HepG2 (cell line): Measurements from ENCODE around the gene RIPOR3. TPM values are rescaled to one million over a fixed set of nuclear protein-coding genes. Genes with fewer than 3 reads are reported as not detected.

ENCODE experiments used
- ATAD3A ChIP-seq: sonication (generic); formaldehyde crosslinking; IDR thresholded peaks from 2 replicates; pipeline ENCODE4 v1.4.0; 2020; ENCODE audit warnings: missing genetic modification reagents
- FOXA1 ChIP-seq, 2 experiments: fragments of 450-650 bp in 1 of 2; sonication (generic) in 1 of 2; formaldehyde crosslinking in 1 of 2; IDR thresholded peaks; 2 replicates each; pipeline versions ENCODE4 v1.4.0 to v1.6.1; 2016 to 2020; ENCODE audit warnings: missing genetic modification reagents in 1 of 2
- HNRNPUL1 ChIP-seq: fragments of 200-400 bp; formaldehyde crosslinking; IDR thresholded peaks from 2 replicates; pipeline ENCODE4 v1.6.1; 2017; ENCODE audit warnings: low read depth, mild to moderate bottlenecking, low read length, moderate library complexity
- NRL ChIP-seq: sonication (generic); formaldehyde crosslinking; IDR thresholded peaks from 2 replicates; pipeline ENCODE4 v1.5.0; 2020; ENCODE audit warnings: missing genetic modification reagents, mild to moderate bottlenecking, moderate library complexity, borderline replicate concordance
- RNF219 ChIP-seq: sonication (generic); formaldehyde crosslinking; IDR thresholded peaks from 2 replicates; pipeline ENCODE4 v1.5.0; 2020; ENCODE audit warnings: mild to moderate bottlenecking, missing genetic modification reagents
- SCMH1 ChIP-seq: sonication (generic); formaldehyde crosslinking; IDR thresholded peaks from 2 replicates; pipeline ENCODE4 v1.9.0; 2021; ENCODE audit warnings: missing genetic modification reagents, mild to moderate bottlenecking, borderline replicate concordance
- SNAPC2 ChIP-seq: sonication (generic); formaldehyde crosslinking; IDR thresholded peaks from 2 replicates; pipeline ENCODE4 v1.8.1; 2022; ENCODE audit warnings: mild to moderate bottlenecking, missing genetic modification reagents
- SP2 ChIP-seq: sonication (generic); formaldehyde crosslinking; IDR thresholded peaks from 2 replicates; pipeline ENCODE4 v1.5.1; 2020; ENCODE audit warnings: mild to moderate bottlenecking, missing genetic modification reagents
- TCF12 ChIP-seq, 2 experiments: fragments of 450-650 bp in 1 of 2; sonication (generic) in 1 of 2; formaldehyde crosslinking in 1 of 2; IDR thresholded peaks; 2 replicates each; pipeline versions ENCODE4 v1.6.1 to v1.8.0; 2017 to 2022; ENCODE audit warnings: antibody characterized with exemption in 1 of 2, mild to moderate bottlenecking in 1 of 2, missing genetic modification reagents in 1 of 2, moderate library complexity in 1 of 2
- ZFP41 ChIP-seq: sonication (generic); formaldehyde crosslinking; IDR thresholded peaks from 2 replicates; pipeline ENCODE4 v1.4.0; 2020; ENCODE audit warnings: mild to moderate bottlenecking, missing genetic modification reagents, borderline replicate concordance
- ZNF160 ChIP-seq: sonication (generic); formaldehyde crosslinking; IDR thresholded peaks from 2 replicates; pipeline ENCODE4 v1.8.0; 2022; ENCODE audit warnings: mild to moderate bottlenecking, inconsistent platforms, missing genetic modification reagents
- ZNF510 ChIP-seq: sonication (generic); formaldehyde crosslinking; IDR thresholded peaks from 2 replicates; pipeline ENCODE4 v1.4.0; 2020; ENCODE audit warnings: low read depth, mild to moderate bottlenecking, missing genetic modification reagents
- ZNF550 ChIP-seq: sonication (generic); formaldehyde crosslinking; IDR thresholded peaks from 2 replicates; pipeline ENCODE4 v1.4.0; 2020; ENCODE audit warnings: mild to moderate bottlenecking, missing genetic modification reagents, borderline replicate concordance
- ZNF556 ChIP-seq: sonication (generic); formaldehyde crosslinking; IDR thresholded peaks from 2 replicates; pipeline ENCODE4 v1.4.0; 2020; ENCODE audit warnings: mild to moderate bottlenecking, missing genetic modification reagents, borderline replicate concordance
- ZNF891 ChIP-seq: sonication (generic); formaldehyde crosslinking; IDR thresholded peaks from 2 replicates; pipeline ENCODE4 v1.5.0; 2020; ENCODE audit warnings: mild to moderate bottlenecking, missing genetic modification reagents
- polyA plus RNA-seq, 8 experiments: library from polyadenylated mRNA; depleted of rRNA in 3 of 8; stranded (reverse) in 7 of 8; unstranded in 1 of 8; fragments of >200 nt; fragmentation: Illumina TruSeq in 4 of 8; extraction: Trizol in 4 of 8; gene quantifications; 2 replicates each; pipeline versions ENCODE4 v1.2.1 to v1.2.3, GENCODE V29; 2011 to 2016; ENCODE audit warnings: low read depth in 4 of 8, missing spikeins in 1 of 8, mixed read lengths in 1 of 8; ENCODE audit not compliant: insufficient read depth in 1 of 8
- total RNA-seq, 5 experiments: library from RNA; depleted of rRNA; stranded (reverse); fragments of >200 nt; fragmentation: Illumina TruSeq; extraction: Trizol; gene quantifications; 2 replicates each; pipeline ENCODE4 v1.2.3, GENCODE V29; 2016; ENCODE audit warnings: low read depth in 1 of 5
- TF ChIP-seq, protein P1 (sequence below): IDR thresholded peaks from 2 replicates; pipeline ENCODE4 v1.6.1; 2016; ENCODE audit warnings: missing genetic modification reagents, missing compliant biosample characterization
- TF ChIP-seq, protein P2 (sequence below): sonication (generic); formaldehyde crosslinking; IDR thresholded peaks from 2 replicates; pipeline ENCODE4 v1.4.0; 2020; ENCODE audit warnings: missing genetic modification reagents, borderline replicate concordance
- TF ChIP-seq, protein P3 (sequence below): sonication (generic); formaldehyde crosslinking; IDR thresholded peaks from 2 replicates; pipeline ENCODE4 v1.8.0; 2022; ENCODE audit warnings: mild to moderate bottlenecking, missing genetic modification reagents, borderline replicate concordance
- TF ChIP-seq, protein P4 (sequence below): fragments of 450-650 bp; IDR thresholded peaks from 2 replicates; pipeline ENCODE4 v1.6.1; 2016

RIPOR3 gene
- total and polyA plus RNA-seq, 2 of the 13 experiments (the other 11 are each of a cell fraction or from before 2014, with no cell fraction given), result 0.18 TPM; not detected in 1

DNA sequence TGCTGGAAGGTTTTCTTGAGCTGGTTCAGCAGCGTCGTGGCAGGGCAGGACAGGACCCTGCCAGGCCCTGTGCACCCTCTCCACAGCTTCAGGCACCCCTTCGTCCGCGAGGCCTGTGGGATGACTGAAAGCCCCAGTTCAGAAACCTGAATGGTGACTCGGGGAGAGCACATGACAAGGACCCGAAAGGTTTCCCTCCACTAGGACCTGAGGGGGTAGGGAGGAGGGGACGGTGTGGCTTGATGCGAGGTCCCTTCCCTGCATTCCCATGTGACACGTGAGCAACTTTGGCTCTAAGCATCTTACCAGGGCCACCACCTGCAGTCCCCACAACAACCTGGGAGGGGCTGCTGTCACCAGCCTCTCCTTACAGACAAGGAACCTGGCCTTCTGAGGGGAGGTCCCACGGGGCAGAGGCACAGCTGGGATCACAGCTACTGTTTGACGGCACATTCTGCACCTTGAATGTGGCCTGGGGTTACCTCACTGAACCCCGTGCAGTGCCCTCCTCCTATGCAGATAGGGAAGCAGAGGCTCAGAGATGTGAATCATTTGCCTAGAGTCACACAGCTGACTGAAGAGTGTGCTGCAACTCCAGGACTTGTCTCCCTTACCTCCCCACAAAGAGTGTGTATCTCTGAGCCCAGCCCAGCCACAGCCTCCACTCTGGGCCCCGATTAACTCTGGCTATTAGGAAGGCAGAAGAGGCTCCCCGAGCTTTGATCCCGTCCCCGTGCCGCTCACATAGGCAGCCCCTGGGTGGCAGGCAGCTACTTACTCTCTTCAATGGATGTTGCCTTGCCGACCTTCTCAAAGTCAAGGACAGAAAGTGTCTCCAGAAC, 96.5 kb downstream of the RIPOR3 start (continued):
- TF ChIP-seq NRL (CRISPR knock-in tag), result no peak
- peak; percentile 43; the same call in 1 of the 2 replicates for TF ChIP-seq SP2 (CRISPR knock-in tag)
- no peak for TF ChIP-seq ZNF510 (CRISPR knock-in tag)
- no peak for TF ChIP-seq HNRNPUL1
- TF ChIP-seq ZFP41 (CRISPR knock-in tag), result no peak
- TF ChIP-seq, protein P1, sequence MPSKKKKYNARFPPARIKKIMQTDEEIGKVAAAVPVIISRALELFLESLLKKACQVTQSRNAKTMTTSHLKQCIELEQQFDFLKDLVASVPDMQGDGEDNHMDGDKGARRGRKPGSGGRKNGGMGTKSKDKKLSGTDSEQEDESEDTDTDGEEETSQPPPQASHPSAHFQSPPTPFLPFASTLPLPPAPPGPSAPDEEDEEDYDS (CRISPR knock-in tag), result no peak
- TF ChIP-seq ZNF556 (CRISPR knock-in tag), result no peak
- TF ChIP-seq RNF219 (CRISPR knock-in tag), result no peak
- TF ChIP-seq FOXA1 (IDR thresholded peaks at IDR 0.05), result no peak
- TF ChIP-seq FOXA1 (CRISPR knock-in tag; IDR thresholded peaks at IDR 0.05), result no peak
- TF ChIP-seq ATAD3A (CRISPR knock-in tag), result no peak; the same call in 1 of the 2 replicates
- TF ChIP-seq, protein P2, sequence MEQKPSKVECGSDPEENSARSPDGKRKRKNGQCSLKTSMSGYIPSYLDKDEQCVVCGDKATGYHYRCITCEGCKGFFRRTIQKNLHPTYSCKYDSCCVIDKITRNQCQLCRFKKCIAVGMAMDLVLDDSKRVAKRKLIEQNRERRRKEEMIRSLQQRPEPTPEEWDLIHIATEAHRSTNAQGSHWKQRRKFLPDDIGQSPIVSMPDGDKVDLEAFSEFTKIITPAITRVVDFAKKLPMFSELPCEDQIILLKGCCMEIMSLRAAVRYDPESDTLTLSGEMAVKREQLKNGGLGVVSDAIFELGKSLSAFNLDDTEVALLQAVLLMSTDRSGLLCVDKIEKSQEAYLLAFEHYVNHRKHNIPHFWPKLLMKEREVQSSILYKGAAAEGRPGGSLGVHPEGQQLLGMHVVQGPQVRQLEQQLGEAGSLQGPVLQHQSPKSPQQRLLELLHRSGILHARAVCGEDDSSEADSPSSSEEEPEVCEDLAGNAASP (CRISPR knock-in tag), result no peak
- TF ChIP-seq ZNF891 (CRISPR knock-in tag), result peak; percentile 39; the same call in 1 of the 2 replicates
- TF ChIP-seq TCF12 (IDR thresholded peaks at IDR 0.05), result no peak
- TF ChIP-seq TCF12 (CRISPR knock-in tag; IDR thresholded peaks at IDR 0.05), result no peak
- TF ChIP-seq SCMH1, result no peak
- no peak for TF ChIP-seq ZNF550 (CRISPR knock-in tag)
- TF ChIP-seq ZNF160 (CRISPR knock-in tag), result 0 out of 2 replicates have a peak, but pooled peaks have one; percentile 27
- TF ChIP-seq, protein P3, sequence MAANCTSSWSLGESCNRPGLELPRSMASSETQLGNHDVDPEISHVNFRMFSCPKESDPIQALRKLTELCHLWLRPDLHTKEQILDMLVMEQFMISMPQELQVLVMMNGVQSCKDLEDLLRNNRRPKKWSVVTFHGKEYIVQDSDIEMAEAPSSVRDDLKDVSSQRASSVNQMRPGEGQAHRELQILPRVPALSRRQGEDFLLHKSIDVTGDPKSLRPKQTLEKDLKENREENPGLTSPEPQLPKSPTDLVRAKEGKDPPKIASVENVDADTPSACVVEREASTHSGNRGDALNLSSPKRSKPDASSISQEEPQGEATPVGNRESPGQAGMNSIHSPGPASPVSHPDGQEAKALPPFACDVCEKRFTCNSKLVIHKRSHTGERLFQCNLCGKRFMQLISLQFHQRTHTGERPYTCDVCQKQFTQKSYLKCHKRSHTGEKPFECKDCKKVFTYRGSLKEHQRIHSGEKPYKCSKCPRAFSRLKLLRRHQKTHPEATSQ (CRISPR knock-in tag), result no peak
- TF ChIP-seq, protein P4, sequence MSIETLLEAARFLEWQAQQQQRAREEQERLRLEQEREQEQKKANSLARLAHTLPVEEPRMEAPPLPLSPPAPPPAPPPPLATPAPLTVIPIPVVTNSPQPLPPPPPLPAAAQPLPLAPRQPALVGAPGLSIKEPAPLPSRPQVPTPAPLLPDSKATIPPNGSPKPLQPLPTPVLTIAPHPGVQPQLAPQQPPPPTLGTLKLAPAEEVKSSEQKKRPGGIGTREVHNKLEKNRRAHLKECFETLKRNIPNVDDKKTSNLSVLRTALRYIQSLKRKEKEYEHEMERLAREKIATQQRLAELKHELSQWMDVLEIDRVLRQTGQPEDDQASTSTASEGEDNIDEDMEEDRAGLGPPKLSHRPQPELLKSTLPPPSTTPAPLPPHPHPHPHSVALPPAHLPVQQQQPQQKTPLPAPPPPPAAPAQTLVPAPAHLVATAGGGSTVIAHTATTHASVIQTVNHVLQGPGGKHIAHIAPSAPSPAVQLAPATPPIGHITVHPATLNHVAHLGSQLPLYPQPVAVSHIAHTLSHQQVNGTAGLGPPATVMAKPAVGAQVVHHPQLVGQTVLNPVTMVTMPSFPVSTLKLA, result no peak
- TF ChIP-seq SNAPC2 (CRISPR knock-in tag), result no peak
